Breast epithelium (tissue), 4 donors: ENCODE data around the gene DNMBP. TPM values are rescaled to one million over a fixed set of nuclear protein-coding genes. Genes with fewer than 3 reads are reported as not detected.

ENCODE experiments used
- DNase-seq, 2 donors: peaks; one replicate each; pipeline ENCODE4 v3.0.0-alpha.2; 2019; ENCODE audit warnings: low spot score in 2 of 2
- H3K27ac ChIP-seq, 2 donors: fragments of 200-600 bp; sonication (generic) in 1 of 2; one replicate each; pipeline ENCODE4 v1.5.1; 2016 to 2019; ENCODE audit warnings: mild to moderate bottlenecking in 1 of 2
- H3K27me3 ChIP-seq, 2 donors: fragments of 200-600 bp; sonication (generic) in 1 of 2; one replicate each; pipeline versions ENCODE4 v1.5.1 to v1.6.0; 2017 to 2019; ENCODE audit warnings: control low read depth in 1 of 2, mild to moderate bottlenecking in 1 of 2
- H3K36me3 ChIP-seq: fragments of 200-600 bp; one replicate; pipeline ENCODE4 v1.5.1; 2019
- H3K4me1 ChIP-seq, 2 donors: fragments of 200-600 bp; sonication (generic); one replicate each; pipeline ENCODE4 v1.5.1; 2016 to 2019; ENCODE audit warnings: control low read depth in 1 of 2
- H3K4me3 ChIP-seq, 3 donors: fragments of 200-600 bp; sonication (generic); 1 replicate in 2 of 3; 2 replicates in 1 of 3; pipeline ENCODE4 v1.5.1; 2016 to 2019; ENCODE audit warnings: mild to moderate bottlenecking in 3 of 3, moderate library complexity in 2 of 3
- H3K9me3 ChIP-seq, 2 donors: fragments of 200-600 bp; sonication (generic) in 1 of 2; one replicate each; pipeline ENCODE4 v1.5.1; 2016 to 2019; ENCODE audit warnings: control low read depth in 1 of 2
- POLR2A ChIP-seq: fragments of 450-650 bp; IDR thresholded peaks from one replicate; pipeline ENCODE4 v1.6.1; 2016; ENCODE audit warnings: antibody characterized with exemption, mild to moderate bottlenecking, moderate library complexity
- POLR2AphosphoS5 ChIP-seq, 3 donors: sonication (generic); formaldehyde crosslinking; IDR thresholded peaks; one replicate each; pipeline ENCODE4 v1.6.1; 2017; ENCODE audit warnings: antibody characterized with exemption in 3 of 3
- intact Hi-C: fragments of 100-400 bp; cut with DNase I; formaldehyde crosslinking; loops from one replicate; pipeline ENCODE4 v1.15.1; 2023; ENCODE audit warnings: low total_unique reads
- total RNA-seq, 3 donors: library from RNA; depleted of rRNA; stranded (reverse); fragments of >200 nt; gene quantifications; one replicate each; pipeline ENCODE4 v1.1.0, GENCODE V29; 2016
- TF ChIP-seq, protein P1 (sequence below), 3 donors: fragments of 450-650 bp; IDR thresholded peaks; one replicate each; pipeline ENCODE4 v1.5.1; 2016 to 2017; ENCODE audit warnings: antibody characterized with exemption in 3 of 3, mild to moderate bottlenecking in 3 of 3, moderate library complexity in 3 of 3

Gene DNMBP
- total RNA-seq, 3 donors from 2014 or later: 15.1 to 20.6 (median 15.5) TPM

DNA sequence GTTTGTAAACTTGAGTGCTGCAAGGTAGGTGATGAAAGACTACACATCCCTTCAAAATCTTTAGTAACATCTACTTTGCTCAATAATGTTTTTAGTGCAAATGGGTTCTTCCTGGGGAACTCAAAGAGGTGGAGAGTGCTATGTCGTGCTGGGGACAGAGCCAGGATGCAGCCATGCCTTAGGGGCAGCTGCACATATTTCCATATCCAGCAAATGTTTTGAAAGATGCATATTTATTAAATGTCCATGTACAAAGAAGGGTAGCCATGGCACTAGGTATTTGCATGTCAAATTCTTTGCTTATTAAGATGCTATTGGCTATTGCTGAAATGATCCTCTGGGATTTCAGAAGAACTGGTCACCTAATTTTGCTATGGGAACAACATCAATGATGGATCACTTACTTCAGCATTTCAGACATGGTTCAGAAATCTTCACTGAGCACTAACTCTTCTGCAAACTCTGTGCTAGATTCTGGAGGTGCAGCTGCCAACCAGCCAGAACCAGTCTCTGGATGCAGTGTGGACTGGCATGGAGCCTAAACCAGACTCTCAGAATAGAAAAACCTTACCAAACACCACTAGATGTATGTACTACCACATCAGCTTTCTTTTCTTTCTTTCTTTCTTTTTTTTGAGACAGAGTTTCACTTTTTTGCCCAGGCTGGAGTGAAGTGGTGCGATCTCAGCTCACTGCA, 31.7 kb upstream of the DNMBP start:
- Histone ChIP-seq H3K36me3 (no peaks in the 10 kb centered on the region), H3K9me3 (no peaks in the 10 kb centered on the region), H3K27me3 (no peaks in the 10 kb centered on the region), H3K27ac (no peak overlapping the region), H3K4me3 (no peak overlapping the region), H3K4me1 (no peaks in the 10 kb centered on the region)
- intact Hi-C loops: no loop called here
- no peak for DNase-seq
- TF ChIP-seq POLR2A (no peak), POLR2AphosphoS5 (IDR thresholded peaks at IDR 0.05) (no peak)

DNA sequence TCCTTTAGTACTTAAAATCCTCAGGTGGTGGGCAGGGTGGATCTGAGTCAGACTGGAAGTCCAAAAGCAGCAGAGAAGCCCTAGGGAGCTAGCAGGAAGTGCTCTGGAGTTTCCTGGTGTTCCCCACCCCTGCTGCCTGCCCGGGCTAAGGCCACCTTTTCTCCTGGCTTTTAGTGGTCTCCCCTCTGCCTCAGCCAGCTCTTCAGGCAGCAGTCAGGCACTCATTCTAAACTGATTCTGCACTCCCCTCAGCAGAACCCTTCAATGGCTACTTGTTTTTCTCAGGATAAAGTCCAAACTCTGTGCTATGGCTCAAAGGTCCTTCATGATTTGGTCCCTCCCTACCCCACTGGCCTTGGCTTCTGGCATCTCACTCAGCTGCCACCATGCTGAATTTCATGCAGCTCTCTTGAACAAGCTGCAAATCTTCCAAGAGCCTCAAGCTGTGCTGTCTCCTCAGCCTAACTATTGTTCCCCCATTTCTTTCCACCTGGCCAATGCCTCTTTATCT, 28.9 kb upstream of the DNMBP start:
- no peak for TF ChIP-seq POLR2A
- no peak for TF ChIP-seq POLR2AphosphoS5 (IDR thresholded peaks at IDR 0.05)
- TF ChIP-seq, protein P1, sequence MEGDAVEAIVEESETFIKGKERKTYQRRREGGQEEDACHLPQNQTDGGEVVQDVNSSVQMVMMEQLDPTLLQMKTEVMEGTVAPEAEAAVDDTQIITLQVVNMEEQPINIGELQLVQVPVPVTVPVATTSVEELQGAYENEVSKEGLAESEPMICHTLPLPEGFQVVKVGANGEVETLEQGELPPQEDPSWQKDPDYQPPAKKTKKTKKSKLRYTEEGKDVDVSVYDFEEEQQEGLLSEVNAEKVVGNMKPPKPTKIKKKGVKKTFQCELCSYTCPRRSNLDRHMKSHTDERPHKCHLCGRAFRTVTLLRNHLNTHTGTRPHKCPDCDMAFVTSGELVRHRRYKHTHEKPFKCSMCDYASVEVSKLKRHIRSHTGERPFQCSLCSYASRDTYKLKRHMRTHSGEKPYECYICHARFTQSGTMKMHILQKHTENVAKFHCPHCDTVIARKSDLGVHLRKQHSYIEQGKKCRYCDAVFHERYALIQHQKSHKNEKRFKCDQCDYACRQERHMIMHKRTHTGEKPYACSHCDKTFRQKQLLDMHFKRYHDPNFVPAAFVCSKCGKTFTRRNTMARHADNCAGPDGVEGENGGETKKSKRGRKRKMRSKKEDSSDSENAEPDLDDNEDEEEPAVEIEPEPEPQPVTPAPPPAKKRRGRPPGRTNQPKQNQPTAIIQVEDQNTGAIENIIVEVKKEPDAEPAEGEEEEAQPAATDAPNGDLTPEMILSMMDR (IDR thresholded peaks at IDR 0.05): no peak
- Histone ChIP-seq H3K9me3 (no peaks in the 10 kb centered on the region), H3K27ac (no peak overlapping the region), H3K36me3 (no peaks in the 10 kb centered on the region), H3K27me3 (no peaks in the 10 kb centered on the region), H3K4me1 (no peaks in the 10 kb centered on the region), H3K4me3 (no peak overlapping the region)
- DNase-seq: no peak
- intact Hi-C loops: no loop called here

DNA sequence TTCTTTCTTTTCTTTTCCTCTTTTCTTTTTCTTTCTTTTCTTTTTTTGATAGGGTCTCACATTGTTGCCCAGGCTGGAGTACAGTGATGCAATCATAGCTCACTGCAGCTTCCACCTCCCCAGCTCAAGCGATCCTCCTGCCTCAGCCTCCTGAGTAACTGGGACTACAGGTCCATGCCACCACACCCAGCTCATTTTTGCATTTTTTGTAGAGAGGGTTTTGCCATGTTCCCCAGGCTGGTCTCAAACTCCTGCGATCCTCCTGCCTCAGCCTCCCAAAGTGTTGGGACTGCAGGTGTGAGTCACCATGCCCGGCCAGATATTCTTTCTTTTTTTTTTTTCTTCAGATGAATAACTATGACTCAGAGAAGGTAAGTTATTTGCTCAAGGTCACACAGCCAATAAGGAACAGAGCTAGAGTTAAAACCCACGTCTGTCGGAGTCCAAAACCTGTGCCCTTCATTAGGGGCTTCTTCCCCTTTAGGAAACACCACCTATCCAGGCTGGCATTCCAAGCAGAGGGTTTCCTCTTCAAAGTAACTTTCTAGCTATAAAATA, 28.1 kb upstream of the DNMBP start:
- intact Hi-C loops: no loop called here
- Histone ChIP-seq H3K4me1 (no peaks in the 10 kb centered on the region), H3K27ac (no peak overlapping the region), H3K27me3 (no peaks in the 10 kb centered on the region), H3K36me3 (no peaks in the 10 kb centered on the region), H3K9me3 (no peaks in the 10 kb centered on the region), H3K4me3 (no peak overlapping the region)
- no peak for DNase-seq
- TF ChIP-seq, protein P1 (IDR thresholded peaks at IDR 0.05): no peak

DNA sequence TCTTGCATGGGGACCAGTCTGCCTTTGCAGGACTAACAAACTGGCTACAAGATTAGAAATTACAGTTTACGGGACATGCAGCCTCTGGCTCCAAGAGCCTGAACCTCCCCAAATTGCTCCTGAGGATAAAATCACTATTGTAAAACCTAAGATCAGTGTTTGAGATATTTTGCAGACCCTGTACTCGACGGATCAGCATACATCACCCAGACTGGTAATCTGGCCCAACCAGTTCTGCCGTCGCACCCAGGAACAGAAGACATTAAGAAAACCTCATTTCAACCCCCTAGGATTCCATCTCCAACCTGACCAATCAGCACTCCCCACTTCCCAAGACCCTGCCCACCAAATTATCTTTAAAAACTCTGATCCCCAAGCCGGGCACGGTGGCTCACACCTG, 27.1 kb upstream of the DNMBP start:
- H3K36me3 ChIP-seq: no peaks in the 10 kb centered on the region
- intact Hi-C loops: no loop called here
- H3K27ac ChIP-seq: no peak overlapping the region
- TF ChIP-seq, protein P1 (IDR thresholded peaks at IDR 0.05): no peak
- no peak for TF ChIP-seq POLR2A
- no peak for TF ChIP-seq POLR2AphosphoS5 (IDR thresholded peaks at IDR 0.05)
- no peaks in the 10 kb centered on the region for H3K4me1 ChIP-seq
- no peaks in the 10 kb centered on the region for H3K9me3 ChIP-seq
- DNase-seq: no peak
- H3K4me3 ChIP-seq: no peak overlapping the region
- no peaks in the 10 kb centered on the region for H3K27me3 ChIP-seq

DNA sequence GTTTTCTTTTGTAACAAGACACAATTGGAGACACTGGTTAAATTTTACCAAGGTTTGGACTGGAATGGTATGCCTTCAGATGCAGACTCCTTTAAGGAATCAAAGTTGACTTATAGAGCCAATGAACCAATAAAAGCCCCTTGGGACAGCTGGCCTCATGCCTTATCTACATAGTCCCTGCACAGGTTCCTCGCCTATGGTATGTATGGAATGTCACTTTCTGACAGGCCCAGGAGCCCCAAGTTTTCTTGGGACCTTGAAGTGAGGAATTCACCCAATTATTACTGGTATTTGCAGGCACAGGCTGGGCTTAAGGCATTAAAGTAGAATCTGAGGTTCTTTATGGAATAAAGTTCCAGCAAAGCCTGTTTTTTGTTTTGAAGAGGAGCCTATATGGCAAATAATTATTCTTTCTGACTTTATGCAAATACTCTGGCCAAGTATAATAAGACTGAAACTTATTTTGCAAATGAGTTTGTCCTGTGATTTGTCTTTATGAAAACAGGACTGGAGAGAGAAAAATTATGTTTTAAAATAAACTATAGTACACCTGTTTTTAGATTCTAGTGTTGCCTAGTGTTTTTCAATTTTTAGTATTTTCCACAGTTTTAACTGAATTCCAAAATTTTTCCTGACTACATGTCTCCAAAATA, 24.1 kb upstream of the DNMBP start:
- Histone ChIP-seq H3K27me3 (no peaks in the 10 kb centered on the region), H3K36me3 (no peaks in the 10 kb centered on the region), H3K4me1 (no peaks in the 10 kb centered on the region), H3K4me3 (no peak overlapping the region), H3K9me3 (no peaks in the 10 kb centered on the region), H3K27ac (no peak overlapping the region)
- TF ChIP-seq, protein P1 (IDR thresholded peaks at IDR 0.05): no peak
- no peak for TF ChIP-seq POLR2AphosphoS5 (IDR thresholded peaks at IDR 0.05)
- no peak for DNase-seq
- intact Hi-C loops: no loop called here
